BJ (cell line): Measurements from ENCODE around the gene ETV6. TPM values are rescaled to one million over a fixed set of nuclear protein-coding genes. Genes with fewer than 3 reads are reported as not detected.
A peak's percentile ranks its signal among the peaks of the same experiment; 100 is the strongest.

Experiments used
- CTCF ChIA-PET: fragments of 350-600 bp; formaldehyde crosslinking; extraction: SDS; loops from one replicate; lab custom pipeline; 2021; ENCODE audit warnings: antibody characterized with exemption, inconsistent platforms; lab: Yijun Ruan, JAX
- POLR2A ChIA-PET: fragments of 300-600 bp; sonication (Branson Sonifier 250); formaldehyde crosslinking; extraction: SDS; loops from one replicate; lab custom pipeline; 2021; ENCODE audit warnings: antibody characterized with exemption; lab: Charles Lee
- DNase-seq: peaks from one replicate; pipeline ENCODE4 v3.0.0-alpha.2; 2011; ENCODE audit warnings: low read depth
- H3K27me3 ChIP-seq: 2 replicates; pipeline ENCODE4 v1.6.0; 2011; ENCODE audit warnings: low read length; ENCODE audit not compliant: control insufficient read depth, insufficient read depth
- H3K36me3 ChIP-seq: 2 replicates; pipeline ENCODE4 v1.5.1; 2011; ENCODE audit warnings: low read length; ENCODE audit not compliant: control insufficient read depth, insufficient read depth
- H3K4me3 ChIP-seq: 2 replicates; pipeline ENCODE4 v1.5.1; 2011; ENCODE audit warnings: low read depth, mild to moderate bottlenecking, control low read depth, low read length
- polyA plus RNA-seq: library from polyadenylated mRNA; depleted of rRNA; stranded (reverse); fragments of >200 nt; gene quantifications from 2 replicates; pipeline ENCODE4 v1.2.3, GENCODE V29; 2011
- TF ChIP-seq, protein P1 (sequence below): IDR thresholded peaks from 2 replicates; pipeline ENCODE4 v1.5.1; 2011; ENCODE audit warnings: low read depth, mild to moderate bottlenecking, control low read depth, inconsistent platforms, low read length, moderate library complexity; ENCODE audit not compliant: insufficient read depth

Gene ETV6
- polyA plus RNA-seq, 1 experiment: 10.7 TPM

DNA sequence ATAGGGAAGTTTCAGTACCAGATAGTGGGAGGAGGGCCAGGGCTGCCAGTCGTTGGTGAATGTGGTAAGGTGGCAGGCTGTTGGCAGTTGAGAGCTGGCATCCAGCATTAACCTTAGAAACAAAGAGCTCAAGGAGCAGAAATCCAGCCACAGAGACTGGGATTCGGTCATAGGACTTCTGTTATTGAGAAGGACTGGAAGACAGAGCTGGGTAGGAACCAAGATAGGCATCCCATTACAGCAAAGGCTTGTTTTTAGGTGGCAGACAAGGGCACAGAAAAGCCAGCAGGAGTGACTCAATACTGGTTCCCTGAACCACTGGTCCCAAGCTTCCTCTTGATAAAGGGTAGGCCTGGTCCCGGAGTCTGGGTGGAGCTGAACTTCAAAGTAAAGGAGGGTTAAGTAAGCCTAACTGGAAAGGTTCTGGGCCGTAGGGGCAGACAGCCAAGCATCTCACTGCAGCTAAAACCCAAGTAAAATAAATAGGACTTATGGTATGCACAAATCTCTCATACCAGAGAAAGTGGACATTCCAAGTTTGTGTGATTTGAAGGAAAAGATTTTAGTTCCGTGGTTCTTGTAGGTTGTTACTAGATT lies 147.9 kb downstream of the ETV6 start:
- H3K4me3 ChIP-seq: no peak overlapping the region
- CTCF ChIA-PET: interaction anchor here (1.0 kb wide), 1 partner anchor 14 kb away, joined by 3 read pairs; no protein-coding TSS in a partner anchor
- DNase-seq: peak; percentile 76
- TF ChIP-seq, protein P1, sequence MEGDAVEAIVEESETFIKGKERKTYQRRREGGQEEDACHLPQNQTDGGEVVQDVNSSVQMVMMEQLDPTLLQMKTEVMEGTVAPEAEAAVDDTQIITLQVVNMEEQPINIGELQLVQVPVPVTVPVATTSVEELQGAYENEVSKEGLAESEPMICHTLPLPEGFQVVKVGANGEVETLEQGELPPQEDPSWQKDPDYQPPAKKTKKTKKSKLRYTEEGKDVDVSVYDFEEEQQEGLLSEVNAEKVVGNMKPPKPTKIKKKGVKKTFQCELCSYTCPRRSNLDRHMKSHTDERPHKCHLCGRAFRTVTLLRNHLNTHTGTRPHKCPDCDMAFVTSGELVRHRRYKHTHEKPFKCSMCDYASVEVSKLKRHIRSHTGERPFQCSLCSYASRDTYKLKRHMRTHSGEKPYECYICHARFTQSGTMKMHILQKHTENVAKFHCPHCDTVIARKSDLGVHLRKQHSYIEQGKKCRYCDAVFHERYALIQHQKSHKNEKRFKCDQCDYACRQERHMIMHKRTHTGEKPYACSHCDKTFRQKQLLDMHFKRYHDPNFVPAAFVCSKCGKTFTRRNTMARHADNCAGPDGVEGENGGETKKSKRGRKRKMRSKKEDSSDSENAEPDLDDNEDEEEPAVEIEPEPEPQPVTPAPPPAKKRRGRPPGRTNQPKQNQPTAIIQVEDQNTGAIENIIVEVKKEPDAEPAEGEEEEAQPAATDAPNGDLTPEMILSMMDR: no peak
- POLR2A ChIA-PET: interaction anchor here (0.5 to 0.6 kb wide), 2 partner anchors 12 to 468 kb away, joined by 3 to 4 read pairs; no protein-coding TSS in a partner anchor
- peaks cover 1% of the 10 kb centered on the region; the same call in 1 of the 2 replicates for H3K36me3 ChIP-seq
- no peaks in the 10 kb centered on the region for H3K27me3 ChIP-seq

DNA sequence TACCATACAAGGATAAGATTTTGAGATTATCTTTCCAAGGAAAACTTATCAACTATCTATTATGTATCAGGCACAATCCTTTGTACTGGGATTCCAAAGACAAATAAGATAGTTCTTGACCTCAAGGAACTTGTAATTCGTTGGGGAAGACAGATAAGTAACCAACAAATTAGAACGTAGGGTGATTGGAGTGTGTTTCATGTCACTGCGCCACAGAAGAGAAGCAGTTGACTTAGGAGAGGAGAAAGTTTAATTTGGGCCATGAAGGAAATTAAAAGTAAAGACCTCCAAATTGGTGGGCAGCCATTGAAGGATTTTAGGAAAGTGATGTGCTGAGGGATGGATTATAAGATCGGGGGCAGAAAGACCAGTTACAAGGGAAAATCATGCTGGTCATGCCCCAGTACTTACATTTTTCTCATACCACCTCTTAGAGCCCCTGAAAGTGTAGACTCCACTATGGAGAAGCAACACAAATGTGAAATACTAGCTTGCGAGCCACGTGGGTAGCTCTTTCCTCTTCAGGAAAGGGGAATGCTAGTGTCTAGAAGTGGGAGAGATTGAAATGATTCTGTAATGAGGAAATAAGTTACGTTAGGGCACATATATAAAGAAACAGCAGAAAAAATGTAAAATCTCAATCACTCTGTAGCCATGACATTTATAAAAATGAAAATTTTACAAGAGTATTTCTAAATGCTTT lies 148.7 kb downstream of the ETV6 start:
- no peak for DNase-seq
- H3K4me3 ChIP-seq: no peak overlapping the region
- TF ChIP-seq, protein P1: no peak
- POLR2A ChIA-PET: no interaction called here
- CTCF ChIA-PET: interaction anchor here (1.0 kb wide), 4 partner anchors 13 to 220 kb away, joined by 3 read pairs; no protein-coding TSS in a partner anchor
- H3K36me3 ChIP-seq: peaks cover 1% of the 10 kb centered on the region; the same call in 1 of the 2 replicates
- H3K27me3 ChIP-seq: no peaks in the 10 kb centered on the region

DNA sequence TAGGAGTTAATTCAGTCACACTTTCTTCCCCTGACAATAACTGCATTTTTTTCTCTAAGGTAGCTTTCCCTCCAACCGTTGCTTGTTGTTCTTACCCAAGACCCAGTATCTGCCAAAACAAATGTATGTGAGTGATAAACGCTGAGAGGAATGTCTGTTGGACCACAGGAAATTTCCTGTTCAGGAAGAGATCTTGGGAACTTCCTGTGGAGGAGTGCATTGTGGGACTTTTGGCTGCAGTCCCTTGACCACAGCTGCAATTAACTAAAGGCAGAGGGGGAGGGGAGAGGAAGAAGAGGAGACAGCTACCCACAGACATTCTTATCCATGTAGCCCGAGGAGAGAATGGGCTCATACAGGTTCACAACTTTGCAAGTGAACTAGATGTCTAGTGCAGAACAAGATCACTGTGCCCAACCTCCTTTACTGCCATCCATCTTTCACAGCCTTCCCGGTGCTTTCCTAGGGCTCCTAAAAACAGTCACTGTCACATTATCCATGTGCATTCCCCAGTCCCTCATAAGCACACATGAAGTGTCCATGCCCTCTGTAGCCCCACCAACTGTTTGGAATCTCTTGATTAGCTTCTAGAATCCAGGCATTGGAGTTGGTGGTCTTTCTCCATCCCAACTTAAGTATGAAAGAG lies 149.5 kb downstream of the ETV6 start:
- no peaks in the 10 kb centered on the region for H3K27me3 ChIP-seq
- TF ChIP-seq, protein P1: no peak
- DNase-seq: peak; percentile 19
- ChIA-PET CTCF (interaction anchor here (1.0 to 1.2 kb wide), 4 partner anchors 11 to 221 kb away, joined by 3 read pairs; no protein-coding TSS in a partner anchor), POLR2A (no interaction called here)
- H3K36me3 ChIP-seq: peaks cover 1% of the 10 kb centered on the region; the same call in 1 of the 2 replicates
- H3K4me3 ChIP-seq: no peak overlapping the region

DNA sequence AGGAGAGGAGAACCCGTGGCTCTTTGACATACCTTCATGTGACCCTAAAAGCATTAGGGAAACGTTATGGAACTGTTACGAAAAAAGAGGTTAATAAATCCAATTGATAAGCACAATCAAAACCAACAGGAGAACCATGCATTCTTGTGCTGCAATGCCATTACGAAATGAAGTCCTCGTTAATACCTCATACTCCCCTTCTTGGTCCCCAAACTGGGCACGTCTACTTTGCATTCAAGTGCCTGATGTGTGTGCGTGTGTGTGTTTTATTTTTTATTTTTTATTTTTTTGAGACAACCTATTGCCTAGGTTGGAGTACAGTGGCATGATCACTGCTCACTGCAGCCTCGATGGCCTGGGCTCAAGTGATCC lies 150.0 kb downstream of the ETV6 start:
- H3K27me3 ChIP-seq: no peaks in the 10 kb centered on the region
- H3K36me3 ChIP-seq: peaks cover 1% of the 10 kb centered on the region; the same call in 1 of the 2 replicates
- DNase-seq: no peak
- TF ChIP-seq, protein P1: no peak
- CTCF ChIA-PET: interaction anchor here (1.2 kb wide), 1 partner anchor 10 kb away, joined by 3 read pairs; no protein-coding TSS in a partner anchor
- no peak overlapping the region for H3K4me3 ChIP-seq
- POLR2A ChIA-PET: no interaction called here

DNA sequence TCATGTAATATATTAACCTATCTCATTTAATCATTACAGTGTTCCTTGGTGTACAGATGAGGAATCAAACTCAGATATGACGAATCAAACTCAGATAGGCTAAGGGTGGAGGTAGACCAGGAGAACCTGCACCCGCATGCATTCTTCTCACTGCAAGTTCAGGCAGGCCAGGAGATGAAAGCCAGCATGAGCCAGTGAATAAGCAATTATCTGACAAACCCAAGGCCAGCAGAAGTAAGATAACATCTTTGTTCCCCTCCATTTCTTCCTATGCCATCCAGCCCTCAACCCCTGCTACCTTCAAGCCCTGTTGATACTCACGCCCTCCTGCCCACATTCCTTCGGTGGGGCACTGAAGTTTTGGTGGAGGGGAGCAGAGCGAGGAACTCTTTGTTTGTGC lies 152.2 kb downstream of the ETV6 start:
- no peaks in the 10 kb centered on the region for H3K27me3 ChIP-seq
- no peak for DNase-seq
- TF ChIP-seq, protein P1: no peak
- H3K4me3 ChIP-seq: no peak overlapping the region
- ChIA-PET POLR2A (no interaction called here), CTCF (interaction anchor here (0.6 kb wide), 1 partner anchor 28 kb away, joined by 3 read pairs; no protein-coding TSS in a partner anchor)
- H3K36me3 ChIP-seq: peaks cover 1% of the 10 kb centered on the region; the same call in 1 of the 2 replicates
